ENCODE data around the gene CEP131.

GRCh38 chr17:81160306-81160705 lies 62.5 kb downstream of the CEP131 start:
- TF ChIP-seq CTCF (IDR thresholded peaks at IDR 0.05) (no peak), POLR2A (IDR thresholded peaks at IDR 0.05) (no peak)
